GM19351 (cell line): ENCODE data around the gene MT1G.
"Not testable (repeated sequence)": the region's sequence is repeated elsewhere in the genome, so short reads cannot be mapped to it uniquely, and the experiment has no call there.

Source experiments
- ATAC-seq: cut with Tn5 transposase; IDR thresholded peaks from one replicate; pipeline ENCODE4 v1.9.1; 2021; ENCODE audit warnings: mild to moderate bottlenecking, moderate library complexity; ENCODE audit not compliant: unreplicated experiment

Gene MT1G

DNA sequence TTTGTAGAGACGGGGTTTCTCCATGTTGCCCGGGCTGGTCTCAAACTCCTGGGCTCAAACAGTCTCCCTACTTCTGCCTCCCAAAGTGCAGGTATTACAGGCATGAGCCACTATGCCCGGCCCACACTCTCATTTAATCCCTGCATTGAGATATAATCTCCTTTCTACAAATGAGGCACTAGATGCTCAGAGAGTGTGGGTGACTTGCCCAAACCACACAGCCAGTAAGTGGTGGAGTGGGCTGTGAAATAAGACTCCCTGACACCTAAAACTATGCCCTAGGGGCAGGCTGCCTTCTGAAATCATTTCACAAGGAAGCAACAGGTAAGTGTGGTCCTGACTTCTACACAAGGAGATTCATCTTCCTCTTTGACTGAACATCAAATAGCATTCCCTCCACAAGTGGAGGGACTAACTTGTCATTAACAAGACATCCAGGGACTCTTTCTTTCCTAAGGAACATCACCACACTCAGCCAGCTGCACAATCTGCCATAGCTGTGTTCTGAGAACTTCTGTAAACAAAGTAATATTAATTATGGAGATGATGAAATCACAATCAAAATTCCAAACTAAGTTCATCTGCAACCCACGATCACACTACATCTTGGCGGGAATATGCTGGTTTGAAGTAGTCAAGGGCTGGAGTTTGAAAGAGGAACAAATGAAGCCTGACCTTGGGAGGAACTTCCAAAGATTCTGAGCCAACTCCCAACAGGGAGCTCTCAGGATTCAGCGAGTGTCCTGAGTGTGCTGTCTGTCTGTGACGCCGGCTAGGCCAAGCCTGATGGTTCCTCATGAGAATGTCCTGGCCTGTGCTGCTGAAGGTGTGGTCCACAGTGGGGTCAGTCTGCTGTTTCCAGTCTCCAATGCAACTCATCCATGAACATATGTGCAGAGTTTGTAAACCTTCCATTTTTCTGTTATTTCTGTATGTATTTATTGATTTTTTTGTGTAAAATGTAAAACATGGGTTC, 2.3 kb downstream of the MT1G start:
- not testable (repeated sequence) for ATAC-seq

DNA sequence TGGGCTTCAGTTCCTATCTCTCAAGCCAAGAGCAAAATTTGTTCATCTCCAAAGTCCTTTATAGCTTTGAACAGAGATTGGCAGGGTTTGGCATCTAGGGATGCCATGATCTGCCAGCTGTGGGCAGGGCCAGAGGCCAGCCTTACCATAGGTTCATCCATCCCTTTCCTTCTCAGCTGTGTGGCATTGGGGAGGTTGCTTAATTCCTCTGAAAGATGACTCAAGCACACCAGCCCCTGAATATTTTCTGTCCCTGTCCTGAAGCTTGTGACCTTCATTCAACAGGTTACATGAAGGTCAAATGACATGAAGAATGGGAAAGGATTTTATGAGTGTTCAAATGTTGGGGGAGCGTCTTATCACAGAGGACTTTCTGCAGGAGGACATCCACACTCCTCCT, 3.4 kb downstream of the MT1G start:
- ATAC-seq = no peak

DNA sequence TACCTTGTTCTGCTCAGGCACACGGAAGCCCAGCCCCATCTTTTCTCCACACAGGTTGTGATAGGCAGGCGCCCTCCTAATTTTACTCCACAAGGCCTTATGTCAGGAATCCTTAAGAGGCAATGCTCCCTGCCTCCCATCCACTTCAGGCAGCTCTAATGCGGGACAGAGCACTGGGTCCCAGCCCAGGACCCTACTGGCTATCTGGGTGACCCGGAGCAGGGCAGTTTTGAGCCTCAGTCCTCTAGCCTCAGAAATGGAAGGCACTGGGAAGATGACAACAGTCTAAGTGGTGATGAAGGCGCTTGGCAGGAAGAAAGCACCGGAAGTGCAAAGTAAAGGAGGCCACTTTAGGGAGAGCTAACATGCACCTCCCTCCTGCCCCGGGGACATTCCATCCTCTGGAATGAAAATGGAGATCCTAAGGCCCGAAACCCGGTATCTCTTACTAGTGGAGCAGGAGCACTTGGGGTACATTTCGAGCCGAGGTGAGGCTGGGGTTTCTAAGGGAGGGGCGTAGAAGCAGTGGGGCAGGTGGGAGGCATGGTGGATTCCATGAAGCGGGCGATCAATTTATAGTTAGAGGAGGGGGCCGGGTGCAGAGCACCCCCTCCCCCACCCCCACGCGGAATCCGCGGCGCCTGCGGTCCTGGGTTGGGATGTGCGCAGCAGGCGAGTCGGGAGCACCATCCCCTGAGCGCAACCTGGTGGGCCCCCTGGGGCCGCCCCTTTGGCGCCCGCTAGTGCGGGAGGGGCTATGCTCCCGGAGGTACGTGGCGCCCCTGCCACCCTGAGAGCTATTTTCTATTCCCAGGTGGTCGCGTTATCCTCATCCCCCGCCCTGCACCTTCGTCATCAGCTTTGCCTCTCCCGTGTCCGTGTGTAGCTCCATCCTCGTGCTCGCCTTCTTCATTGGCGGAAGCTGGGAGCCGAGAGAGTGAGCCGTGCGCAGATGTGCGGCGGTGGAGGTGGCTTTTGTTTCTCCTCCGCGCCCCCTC, 5.2 kb downstream of the MT1G start:
- no peak for ATAC-seq

GRCh38 chr16:56658327-56658875, 9.5 kb downstream of the MT1G start:
- no peak for ATAC-seq

DNA sequence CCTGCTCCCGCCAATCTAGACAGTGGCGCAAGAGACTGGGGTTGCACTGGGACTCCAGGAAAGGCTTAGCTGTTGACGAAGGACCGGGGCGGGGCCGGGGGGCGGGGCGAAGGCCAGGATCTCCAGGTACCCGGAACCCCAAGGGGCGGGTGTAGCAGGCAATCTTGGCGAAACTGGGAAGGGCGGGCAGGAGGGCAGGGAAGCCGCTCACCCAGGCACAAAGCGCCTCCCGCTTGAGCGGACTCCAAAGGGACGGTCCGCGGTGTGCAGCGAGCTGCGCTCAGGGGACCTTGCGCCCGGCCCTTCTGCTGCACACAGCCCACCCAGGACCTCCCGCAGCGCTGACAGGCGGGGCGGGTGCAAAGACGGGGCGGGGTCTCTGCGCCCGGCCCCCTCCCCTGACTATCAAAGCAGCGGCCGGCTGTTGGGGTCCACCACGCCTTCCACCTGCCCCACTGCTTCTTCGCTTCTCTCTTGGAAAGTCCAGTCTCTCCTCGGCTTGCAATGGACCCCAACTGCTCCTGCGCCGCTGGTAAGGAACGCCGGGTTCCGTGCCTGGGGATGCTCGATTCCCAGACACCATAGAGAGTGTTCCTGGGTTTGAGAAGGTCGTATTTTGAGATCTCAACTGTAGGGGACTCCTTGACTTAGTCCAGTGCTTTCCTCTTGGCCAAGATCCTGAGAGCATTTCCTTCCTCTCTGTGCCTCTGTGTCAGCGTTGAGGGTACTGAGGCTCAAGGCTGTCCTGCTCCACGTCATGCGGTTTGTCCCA, 10.1 kb downstream of the MT1G start, which contains the start of gene MT1F:
Gene MT1F, plus strand, starts transcription at position 405 of the 772 bp plus-strand sequence. Its CDS starts 100 bp downstream, at position 505.
- ATAC-seq = no peak

- no peak for ATAC-seq
These were observed 14.6 kb downstream of the MT1G start for GRCh38 chr16:56653218-56653617.

DNA sequence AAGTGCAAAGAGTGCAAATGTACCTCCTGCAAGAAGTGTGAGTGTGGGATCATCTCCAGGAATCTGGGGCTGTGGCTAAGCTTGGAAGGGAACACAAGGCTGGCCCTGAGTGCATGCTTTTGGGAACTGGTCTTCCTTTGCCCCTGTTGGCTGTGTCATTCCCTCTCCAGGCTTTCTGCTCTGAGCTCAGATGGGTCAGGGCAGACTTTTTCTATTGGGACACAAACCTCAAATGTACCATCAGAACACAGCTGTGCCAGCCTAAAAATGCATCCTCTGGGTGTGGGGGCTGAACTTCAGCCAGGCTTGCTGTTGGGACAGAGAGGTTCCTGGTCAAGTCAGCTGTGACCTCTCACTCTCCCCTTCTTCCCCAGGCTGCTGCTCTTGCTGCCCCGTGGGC, 15.3 kb downstream of the MT1G start:
- no peak for ATAC-seq

DNA sequence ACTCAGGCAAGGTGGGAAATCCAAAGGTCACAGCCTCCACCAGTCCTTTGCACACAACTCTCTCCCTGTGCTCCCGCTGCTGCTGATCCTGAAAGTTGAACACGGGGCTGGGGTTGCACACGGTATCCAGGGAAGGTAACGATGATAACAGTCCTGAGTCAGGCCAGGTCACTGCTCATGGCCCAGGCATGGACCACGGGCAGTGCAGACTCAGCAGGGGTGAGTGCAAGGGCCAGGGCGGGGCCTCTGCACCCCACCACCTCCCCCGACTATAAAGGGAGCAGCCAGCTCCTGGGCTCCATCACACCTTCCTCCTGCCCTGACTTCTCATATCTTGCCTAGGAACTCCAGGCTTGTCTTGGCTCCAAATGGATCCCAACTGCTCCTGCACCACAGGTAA, 16.3 kb downstream of the MT1G start, which contains the start of gene MT1B:
Gene MT1B, plus strand, starts transcription at position 301 of the 400 bp plus-strand sequence. Its CDS starts 68 bp downstream, at position 369.
- no peak for ATAC-seq

DNA sequence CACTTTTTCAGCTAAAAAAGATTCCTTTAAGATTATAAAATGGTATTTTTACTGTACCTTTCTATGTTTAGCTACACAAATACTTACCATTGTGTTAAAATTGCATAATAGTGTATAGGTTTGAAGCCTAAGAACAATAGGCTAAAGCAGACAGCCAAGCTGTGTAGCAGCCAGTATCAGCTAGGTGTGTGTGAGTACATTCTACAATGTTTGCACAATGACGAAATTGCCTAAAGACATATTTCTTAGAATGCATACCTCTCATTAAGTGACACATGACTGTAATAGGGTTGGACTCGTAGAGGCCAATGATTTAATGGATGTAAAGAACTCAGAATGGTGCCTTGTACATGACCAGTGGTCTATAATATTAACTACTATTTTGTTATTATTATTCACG, 18.0 kb downstream of the MT1G start:
- no peak for ATAC-seq

- no peak for ATAC-seq
These were observed 18.6 kb downstream of the MT1G start for GRCh38 chr16:56649271-56649670.

DNA sequence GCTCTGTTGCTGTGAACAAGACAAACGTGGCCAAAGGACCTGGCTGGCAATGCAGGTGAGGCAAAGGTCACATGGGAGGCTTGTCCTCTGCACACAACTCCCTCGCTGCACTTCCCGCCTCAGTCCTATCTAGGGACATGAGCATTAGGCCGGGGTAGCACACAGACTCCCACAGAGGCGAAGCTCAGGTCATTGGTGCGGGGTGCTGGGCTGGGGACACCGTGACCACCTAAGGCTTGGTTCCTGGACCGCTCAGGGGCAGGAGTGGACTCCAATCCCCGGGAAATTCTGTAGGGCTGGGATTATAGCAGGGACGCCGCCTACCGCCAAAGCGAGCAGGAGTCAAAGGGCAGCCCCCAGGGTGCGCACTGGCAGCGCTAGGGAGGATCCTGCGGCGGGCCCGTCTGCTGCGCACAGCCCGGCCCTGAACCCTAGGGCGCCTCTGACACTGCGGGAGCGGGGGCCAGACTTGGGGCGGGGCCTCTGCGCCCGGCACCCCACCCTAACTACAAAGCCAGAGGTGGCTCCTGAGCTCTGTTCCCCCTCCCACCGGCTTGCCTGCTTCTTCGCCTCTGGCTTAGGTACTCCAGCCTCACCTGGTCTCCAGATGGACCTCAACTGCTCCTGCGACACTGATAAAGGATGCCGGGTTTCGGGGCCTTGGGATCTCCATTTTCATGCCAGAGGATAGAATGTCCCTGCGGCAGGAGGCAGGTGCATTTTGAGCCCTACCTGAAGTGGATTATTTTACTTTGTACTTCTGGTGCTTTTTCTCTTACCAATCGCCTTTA, 20.0 kb downstream of the MT1G start:
- no peak for ATAC-seq

DNA sequence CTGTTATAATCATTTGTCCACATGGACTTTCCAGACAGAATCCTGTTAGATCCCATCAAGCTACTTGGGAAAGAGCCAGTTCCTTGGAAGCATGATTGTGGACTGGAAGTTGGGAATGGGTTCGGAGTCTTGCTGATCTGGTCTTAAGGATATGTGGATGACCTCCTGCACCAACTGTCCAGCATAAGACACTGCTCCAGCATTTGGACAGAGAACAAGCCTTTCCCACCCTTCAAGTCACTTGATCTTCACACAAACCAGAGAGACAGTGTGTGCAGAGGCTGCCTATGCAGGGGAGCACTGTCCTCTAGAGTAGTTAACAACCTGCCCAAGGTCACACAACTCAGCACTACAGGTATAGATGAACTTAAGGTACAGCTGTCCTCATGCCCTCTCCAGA, 22.0 kb downstream of the MT1G start:
- no peak for ATAC-seq

DNA sequence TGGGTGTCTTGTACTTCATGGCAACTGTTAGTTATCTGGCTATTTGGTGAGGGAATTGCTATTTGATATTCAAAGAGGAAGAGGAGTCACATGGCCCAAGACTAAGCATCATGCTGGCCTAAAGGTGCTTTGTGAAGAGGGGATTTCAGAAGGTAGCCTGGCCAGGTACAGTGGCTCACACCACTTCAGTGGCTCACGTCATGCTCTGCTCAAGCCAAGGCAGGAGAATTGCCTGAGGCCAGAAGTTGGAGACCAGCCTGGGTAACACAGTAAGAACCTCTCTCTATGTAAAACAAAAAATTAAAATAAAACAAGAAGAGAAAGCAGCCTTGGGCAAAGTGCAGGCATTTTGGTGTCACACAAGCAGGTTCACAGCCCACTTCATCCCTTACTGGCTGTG, 22.6 kb downstream of the MT1G start:
- ATAC-seq = no peak

GRCh38 chr16:56643833-56644232, 24.0 kb downstream of the MT1G start:
- ATAC-seq = no peak

DNA sequence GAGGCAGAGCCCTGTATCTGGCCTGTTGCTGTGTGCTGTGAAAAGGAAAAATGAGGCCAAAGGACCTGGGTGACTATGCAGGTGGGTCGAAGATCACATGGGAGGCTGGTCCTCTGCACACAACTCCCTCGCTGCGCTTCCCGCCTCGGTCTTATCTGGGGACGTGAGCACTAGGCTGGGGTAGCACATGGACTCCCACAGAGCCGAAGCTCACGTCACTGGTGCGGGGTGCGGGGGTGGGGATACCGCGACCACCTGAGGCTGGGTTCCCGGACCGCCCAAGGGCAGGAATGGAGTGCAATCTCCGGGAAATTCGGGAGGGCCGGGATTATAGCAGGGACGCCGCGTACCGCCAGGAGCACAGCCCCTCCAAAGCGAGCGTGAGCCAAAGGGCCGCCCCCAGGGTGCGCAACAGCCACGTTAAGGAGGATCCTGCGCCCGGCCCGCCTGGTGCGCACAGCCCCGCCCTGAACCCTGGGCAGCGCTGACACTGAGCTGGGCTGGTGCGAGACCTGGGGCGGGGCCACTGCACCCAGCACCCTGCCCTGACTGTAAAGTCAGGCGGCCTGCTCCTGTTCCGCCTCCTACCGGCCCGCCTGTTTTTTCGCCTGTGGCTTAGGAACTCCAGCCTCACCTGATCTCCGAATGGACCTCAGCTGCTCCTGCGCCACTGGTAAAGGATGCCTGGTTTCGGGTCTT, 24.6 kb downstream of the MT1G start:
- peak; percentile 89 for ATAC-seq

GRCh38 chr16:56641166-56641565, 26.7 kb downstream of the MT1G start:
- ATAC-seq = no peak

GRCh38 chr16:56640076-56640475, 27.8 kb downstream of the MT1G start:
- no peak for ATAC-seq

- ATAC-seq = no peak
These were observed 28.8 kb downstream of the MT1G start for GRCh38 chr16:56639045-56639444.
